WTC11 (cell line): ENCODE data around the gene IQCC. TPM values are rescaled to one million over a fixed set of nuclear protein-coding genes. Genes with fewer than 3 reads are reported as not detected.

ENCODE experiments used
- ATAC-seq: fragments of 200-7000 bp; cut with Tn5 transposase; 2 replicates; pipeline ENCODE4 v1.10.0; 2021; ENCODE audit warnings: mild to moderate bottlenecking, moderate library complexity
- CTCF ChIA-PET: fragments of 300-600 bp; sonication (Branson Sonifier 250); formaldehyde crosslinking; loops from one replicate; lab custom pipeline; 2021; ENCODE audit warnings: antibody characterized with exemption; lab: Charles Lee
- POLR2A ChIA-PET: fragments of 350-600 bp; sonication (Branson Sonifier 250); formaldehyde crosslinking; loops from one replicate; lab custom pipeline; 2021; ENCODE audit warnings: antibody characterized with exemption; lab: Charles Lee
- DNase-seq: peaks from one replicate; pipeline ENCODE4 v3.0.0; 2021; ENCODE audit warnings: low spot score
- H3K27ac Mint-ChIP-seq: 2 replicates; pipeline ENCODE4 v1.8.0; 2021; ENCODE audit warnings: mixed read lengths
- H3K27me3 Mint-ChIP-seq: 2 replicates; pipeline ENCODE4 v1.8.0; 2021; ENCODE audit warnings: low read depth, mild to moderate bottlenecking, moderate library complexity, mixed read lengths
- H3K36me3 Mint-ChIP-seq: 2 replicates; pipeline ENCODE4 v1.8.0; 2021; ENCODE audit warnings: mixed read lengths
- H3K4me1 Mint-ChIP-seq: 2 replicates; pipeline ENCODE4 v1.8.0; 2022; ENCODE audit warnings: mixed read lengths
- H3K4me3 Mint-ChIP-seq: 2 replicates; pipeline ENCODE4 v1.8.0; 2021; ENCODE audit warnings: mild to moderate bottlenecking, moderate library complexity, mixed read lengths
- H3K9me3 Mint-ChIP-seq: 2 replicates; pipeline ENCODE4 v1.8.0; 2021; ENCODE audit warnings: mixed read lengths
- ATF1 ChIP-seq: sonication (generic); formaldehyde crosslinking; IDR thresholded peaks from 2 replicates; pipeline ENCODE4 v1.8.1; 2023; ENCODE audit warnings: mild to moderate bottlenecking, moderate library complexity, missing genetic modification reagents
- EMX1 ChIP-seq: fragments of 250-450 bp; sonication (Bioruptor Pico); IDR thresholded peaks from 2 replicates; pipeline ENCODE4 v1.8.0; 2021; ENCODE audit warnings: mild to moderate bottlenecking
- ESRRA ChIP-seq: sonication (generic); formaldehyde crosslinking; IDR thresholded peaks from 2 replicates; pipeline ENCODE4 v1.8.1; 2022; ENCODE audit warnings: mild to moderate bottlenecking, missing genetic modification reagents, borderline replicate concordance
- GTF2I ChIP-seq: fragments of 250-450 bp; sonication (Bioruptor Pico); conservative IDR thresholded peaks from 2 replicates; pipeline ENCODE4 v1.4.0; 2021; ENCODE audit warnings: mild to moderate bottlenecking
- HMGA2 ChIP-seq: fragments of 250-450 bp; sonication (Bioruptor Pico); IDR thresholded peaks from 2 replicates; pipeline ENCODE4 v1.4.0; 2021; ENCODE audit warnings: mild to moderate bottlenecking, moderate library complexity
- MYBL2 ChIP-seq: sonication (generic); formaldehyde crosslinking; IDR thresholded peaks from 2 replicates; pipeline ENCODE4 v1.8.1; 2023; ENCODE audit warnings: mild to moderate bottlenecking, moderate library complexity, missing genetic modification reagents
- NFE2L1 ChIP-seq: sonication (generic); formaldehyde crosslinking; IDR thresholded peaks from 2 replicates; pipeline ENCODE4 v1.8.1; 2023; ENCODE audit warnings: missing genetic modification reagents
- NFYB ChIP-seq: sonication (generic); formaldehyde crosslinking; conservative IDR thresholded peaks from 2 replicates; pipeline ENCODE4 v1.8.0; 2022; ENCODE audit warnings: low read depth, missing genetic modification reagents
- NR2C2 ChIP-seq: sonication (generic); formaldehyde crosslinking; IDR thresholded peaks from 2 replicates; pipeline ENCODE4 v1.8.0; 2022; ENCODE audit warnings: mild to moderate bottlenecking, missing genetic modification reagents
- RELA ChIP-seq: sonication (generic); formaldehyde crosslinking; IDR thresholded peaks from 2 replicates; pipeline ENCODE4 v1.8.1; 2022; ENCODE audit warnings: missing genetic modification reagents, mild to moderate bottlenecking, borderline replicate concordance
- total RNA-seq: library from RNA; stranded (reverse); gene quantifications from 3 replicates; pipeline ENCODE4 v1.2.3, GENCODE V29; 2021
- TF ChIP-seq, protein P1 (sequence below): sonication (generic); formaldehyde crosslinking; IDR thresholded peaks from 2 replicates; pipeline ENCODE4 v1.8.1; 2023; ENCODE audit warnings: mild to moderate bottlenecking, missing genetic modification reagents, moderate library complexity
- TF ChIP-seq, protein P2 (sequence below): sonication (generic); formaldehyde crosslinking; IDR thresholded peaks from 2 replicates; pipeline ENCODE4 v1.8.0; 2022; ENCODE audit warnings: mild to moderate bottlenecking, missing genetic modification reagents
- TF ChIP-seq, protein P3 (sequence below): sonication (generic); formaldehyde crosslinking; IDR thresholded peaks from 2 replicates; pipeline ENCODE4 v1.8.0; 2022; ENCODE audit warnings: mild to moderate bottlenecking, missing genetic modification reagents
- TF ChIP-seq, protein P4 (sequence below): sonication (generic); formaldehyde crosslinking; IDR thresholded peaks from 2 replicates; pipeline ENCODE4 v1.8.0; 2022; ENCODE audit warnings: mild to moderate bottlenecking, missing genetic modification reagents
- TF ChIP-seq, protein P5 (sequence below): sonication (generic); formaldehyde crosslinking; IDR thresholded peaks from 2 replicates; pipeline ENCODE4 v1.8.1; 2023; ENCODE audit warnings: mild to moderate bottlenecking, missing genetic modification reagents, moderate library complexity
- TF ChIP-seq, protein P6 (sequence below): fragments of 200-600 bp; IDR thresholded peaks from 2 replicates; pipeline ENCODE4 v1.8.0; 2022; ENCODE audit warnings: antibody characterized with exemption
- TF ChIP-seq, protein P7 (sequence below): sonication (generic); formaldehyde crosslinking; IDR thresholded peaks from 2 replicates; pipeline ENCODE4 v1.8.0; 2023; ENCODE audit warnings: missing genetic modification reagents, mild to moderate bottlenecking, borderline replicate concordance
- TF ChIP-seq, protein P8 (sequence below): sonication (generic); formaldehyde crosslinking; conservative IDR thresholded peaks from 2 replicates; pipeline ENCODE4 v1.8.1; 2022; ENCODE audit warnings: mild to moderate bottlenecking, missing genetic modification reagents

The IQCC gene
- total RNA-seq, 1 experiment from 2014 or later, result 5.2 TPM

DNA sequence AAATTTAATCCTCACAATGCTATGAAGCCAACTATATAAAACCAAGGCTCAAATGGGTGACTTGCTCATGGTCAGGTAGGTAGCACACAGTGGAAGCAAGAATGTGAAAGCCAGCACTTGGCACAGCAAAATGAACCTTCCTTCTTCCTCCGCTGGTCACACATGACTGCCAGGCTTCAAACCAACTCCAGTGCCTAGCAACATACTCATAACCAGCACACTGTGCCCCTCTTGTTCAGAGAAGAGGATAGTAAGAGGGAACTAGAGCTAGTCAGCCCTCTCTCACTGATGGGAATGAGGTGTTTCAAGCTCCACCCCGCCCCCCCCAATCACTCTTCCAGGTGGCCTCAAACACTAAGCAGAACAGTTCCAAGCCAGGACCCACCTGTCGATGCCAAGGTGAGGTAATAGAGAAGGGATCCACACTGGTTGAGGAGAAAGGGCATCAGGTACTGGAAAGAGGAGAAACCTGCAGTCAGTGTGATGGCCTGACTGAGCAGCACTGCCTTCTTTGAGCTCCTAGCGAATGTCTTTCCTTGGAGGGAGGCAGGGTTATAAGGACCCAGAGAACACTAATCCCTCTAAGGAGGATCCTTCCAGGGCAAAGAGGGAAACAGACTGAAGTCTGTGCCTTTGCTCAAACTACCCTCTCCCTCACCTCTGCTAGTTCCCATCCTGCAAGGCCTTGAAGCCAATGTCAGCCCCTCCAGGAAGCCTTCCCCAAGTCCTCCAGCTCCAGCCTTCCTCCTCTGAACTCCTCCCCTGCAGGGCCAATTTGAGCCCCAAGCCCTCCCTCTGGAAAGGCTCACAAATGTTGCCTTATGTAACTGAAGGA lies 15.5 kb downstream of the IQCC start:
- H3K4me1 Mint-ChIP-seq, result peaks cover 13% of the 10 kb centered on the region
- CTCF ChIA-PET, result interaction anchor here (1.0 to 3.5 kb wide), 4 partner anchors 14 to 28 kb away, joined by 3 to 23 read pairs (median 6); no protein-coding TSS in a partner anchor

More for the DNA sequence above, 15.5 kb downstream of the IQCC start:
- peaks cover 12% of the 10 kb centered on the region for H3K36me3 Mint-ChIP-seq
- POLR2A ChIA-PET, result interaction anchor here (1.2 to 1.3 kb wide), 2 partner anchors 10 to 21 kb away, joined by 3 to 5 read pairs; no protein-coding TSS in a partner anchor
- TF ChIP-seq, protein P1, sequence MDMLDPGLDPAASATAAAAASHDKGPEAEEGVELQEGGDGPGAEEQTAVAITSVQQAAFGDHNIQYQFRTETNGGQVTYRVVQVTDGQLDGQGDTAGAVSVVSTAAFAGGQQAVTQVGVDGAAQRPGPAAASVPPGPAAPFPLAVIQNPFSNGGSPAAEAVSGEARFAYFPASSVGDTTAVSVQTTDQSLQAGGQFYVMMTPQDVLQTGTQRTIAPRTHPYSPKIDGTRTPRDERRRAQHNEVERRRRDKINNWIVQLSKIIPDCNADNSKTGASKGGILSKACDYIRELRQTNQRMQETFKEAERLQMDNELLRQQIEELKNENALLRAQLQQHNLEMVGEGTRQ (CRISPR knock-in tag), result no peak
- TF ChIP-seq, protein P2, sequence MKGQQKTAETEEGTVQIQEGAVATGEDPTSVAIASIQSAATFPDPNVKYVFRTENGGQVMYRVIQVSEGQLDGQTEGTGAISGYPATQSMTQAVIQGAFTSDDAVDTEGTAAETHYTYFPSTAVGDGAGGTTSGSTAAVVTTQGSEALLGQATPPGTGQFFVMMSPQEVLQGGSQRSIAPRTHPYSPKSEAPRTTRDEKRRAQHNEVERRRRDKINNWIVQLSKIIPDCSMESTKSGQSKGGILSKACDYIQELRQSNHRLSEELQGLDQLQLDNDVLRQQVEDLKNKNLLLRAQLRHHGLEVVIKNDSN (CRISPR knock-in tag), result no peak
- no peak for TF ChIP-seq ESRRA (CRISPR knock-in tag)
- TF ChIP-seq, protein P3, sequence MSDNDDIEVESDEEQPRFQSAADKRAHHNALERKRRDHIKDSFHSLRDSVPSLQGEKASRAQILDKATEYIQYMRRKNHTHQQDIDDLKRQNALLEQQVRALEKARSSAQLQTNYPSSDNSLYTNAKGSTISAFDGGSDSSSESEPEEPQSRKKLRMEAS (CRISPR knock-in tag), result no peak
- no peak for TF ChIP-seq HMGA2 (CRISPR knock-in tag)
- TF ChIP-seq, protein P4, sequence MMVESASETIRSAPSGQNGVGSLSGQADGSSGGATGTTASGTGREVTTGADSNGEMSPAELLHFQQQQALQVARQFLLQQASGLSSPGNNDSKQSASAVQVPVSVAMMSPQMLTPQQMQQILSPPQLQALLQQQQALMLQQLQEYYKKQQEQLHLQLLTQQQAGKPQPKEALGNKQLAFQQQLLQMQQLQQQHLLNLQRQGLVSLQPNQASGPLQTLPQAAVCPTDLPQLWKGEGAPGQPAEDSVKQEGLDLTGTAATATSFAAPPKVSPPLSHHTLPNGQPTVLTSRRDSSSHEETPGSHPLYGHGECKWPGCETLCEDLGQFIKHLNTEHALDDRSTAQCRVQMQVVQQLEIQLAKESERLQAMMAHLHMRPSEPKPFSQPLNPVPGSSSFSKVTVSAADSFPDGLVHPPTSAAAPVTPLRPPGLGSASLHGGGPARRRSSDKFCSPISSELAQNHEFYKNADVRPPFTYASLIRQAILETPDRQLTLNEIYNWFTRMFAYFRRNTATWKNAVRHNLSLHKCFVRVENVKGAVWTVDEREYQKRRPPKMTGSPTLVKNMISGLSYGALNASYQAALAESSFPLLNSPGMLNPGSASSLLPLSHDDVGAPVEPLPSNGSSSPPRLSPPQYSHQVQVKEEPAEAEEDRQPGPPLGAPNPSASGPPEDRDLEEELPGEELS, result no peak
- no peak for TF ChIP-seq RELA
- no peak for TF ChIP-seq MYBL2 (CRISPR knock-in tag)
- TF ChIP-seq, protein P5, sequence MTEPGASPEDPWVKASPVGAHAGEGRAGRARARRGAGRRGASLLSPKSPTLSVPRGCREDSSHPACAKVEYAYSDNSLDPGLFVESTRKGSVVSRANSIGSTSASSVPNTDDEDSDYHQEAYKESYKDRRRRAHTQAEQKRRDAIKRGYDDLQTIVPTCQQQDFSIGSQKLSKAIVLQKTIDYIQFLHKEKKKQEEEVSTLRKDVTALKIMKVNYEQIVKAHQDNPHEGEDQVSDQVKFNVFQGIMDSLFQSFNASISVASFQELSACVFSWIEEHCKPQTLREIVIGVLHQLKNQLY (CRISPR knock-in tag), result no peak
- TF ChIP-seq NR2C2 (CRISPR knock-in tag), result no peak
- no peak for TF ChIP-seq NFE2L1 (CRISPR knock-in tag)
- no peak for TF ChIP-seq GTF2I
- TF ChIP-seq ATF1 (CRISPR knock-in tag), result no peak
- TF ChIP-seq NFYB (CRISPR knock-in tag), result no peak
- TF ChIP-seq, protein P6, sequence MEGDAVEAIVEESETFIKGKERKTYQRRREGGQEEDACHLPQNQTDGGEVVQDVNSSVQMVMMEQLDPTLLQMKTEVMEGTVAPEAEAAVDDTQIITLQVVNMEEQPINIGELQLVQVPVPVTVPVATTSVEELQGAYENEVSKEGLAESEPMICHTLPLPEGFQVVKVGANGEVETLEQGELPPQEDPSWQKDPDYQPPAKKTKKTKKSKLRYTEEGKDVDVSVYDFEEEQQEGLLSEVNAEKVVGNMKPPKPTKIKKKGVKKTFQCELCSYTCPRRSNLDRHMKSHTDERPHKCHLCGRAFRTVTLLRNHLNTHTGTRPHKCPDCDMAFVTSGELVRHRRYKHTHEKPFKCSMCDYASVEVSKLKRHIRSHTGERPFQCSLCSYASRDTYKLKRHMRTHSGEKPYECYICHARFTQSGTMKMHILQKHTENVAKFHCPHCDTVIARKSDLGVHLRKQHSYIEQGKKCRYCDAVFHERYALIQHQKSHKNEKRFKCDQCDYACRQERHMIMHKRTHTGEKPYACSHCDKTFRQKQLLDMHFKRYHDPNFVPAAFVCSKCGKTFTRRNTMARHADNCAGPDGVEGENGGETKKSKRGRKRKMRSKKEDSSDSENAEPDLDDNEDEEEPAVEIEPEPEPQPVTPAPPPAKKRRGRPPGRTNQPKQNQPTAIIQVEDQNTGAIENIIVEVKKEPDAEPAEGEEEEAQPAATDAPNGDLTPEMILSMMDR, result no peak
- TF ChIP-seq, protein P7, sequence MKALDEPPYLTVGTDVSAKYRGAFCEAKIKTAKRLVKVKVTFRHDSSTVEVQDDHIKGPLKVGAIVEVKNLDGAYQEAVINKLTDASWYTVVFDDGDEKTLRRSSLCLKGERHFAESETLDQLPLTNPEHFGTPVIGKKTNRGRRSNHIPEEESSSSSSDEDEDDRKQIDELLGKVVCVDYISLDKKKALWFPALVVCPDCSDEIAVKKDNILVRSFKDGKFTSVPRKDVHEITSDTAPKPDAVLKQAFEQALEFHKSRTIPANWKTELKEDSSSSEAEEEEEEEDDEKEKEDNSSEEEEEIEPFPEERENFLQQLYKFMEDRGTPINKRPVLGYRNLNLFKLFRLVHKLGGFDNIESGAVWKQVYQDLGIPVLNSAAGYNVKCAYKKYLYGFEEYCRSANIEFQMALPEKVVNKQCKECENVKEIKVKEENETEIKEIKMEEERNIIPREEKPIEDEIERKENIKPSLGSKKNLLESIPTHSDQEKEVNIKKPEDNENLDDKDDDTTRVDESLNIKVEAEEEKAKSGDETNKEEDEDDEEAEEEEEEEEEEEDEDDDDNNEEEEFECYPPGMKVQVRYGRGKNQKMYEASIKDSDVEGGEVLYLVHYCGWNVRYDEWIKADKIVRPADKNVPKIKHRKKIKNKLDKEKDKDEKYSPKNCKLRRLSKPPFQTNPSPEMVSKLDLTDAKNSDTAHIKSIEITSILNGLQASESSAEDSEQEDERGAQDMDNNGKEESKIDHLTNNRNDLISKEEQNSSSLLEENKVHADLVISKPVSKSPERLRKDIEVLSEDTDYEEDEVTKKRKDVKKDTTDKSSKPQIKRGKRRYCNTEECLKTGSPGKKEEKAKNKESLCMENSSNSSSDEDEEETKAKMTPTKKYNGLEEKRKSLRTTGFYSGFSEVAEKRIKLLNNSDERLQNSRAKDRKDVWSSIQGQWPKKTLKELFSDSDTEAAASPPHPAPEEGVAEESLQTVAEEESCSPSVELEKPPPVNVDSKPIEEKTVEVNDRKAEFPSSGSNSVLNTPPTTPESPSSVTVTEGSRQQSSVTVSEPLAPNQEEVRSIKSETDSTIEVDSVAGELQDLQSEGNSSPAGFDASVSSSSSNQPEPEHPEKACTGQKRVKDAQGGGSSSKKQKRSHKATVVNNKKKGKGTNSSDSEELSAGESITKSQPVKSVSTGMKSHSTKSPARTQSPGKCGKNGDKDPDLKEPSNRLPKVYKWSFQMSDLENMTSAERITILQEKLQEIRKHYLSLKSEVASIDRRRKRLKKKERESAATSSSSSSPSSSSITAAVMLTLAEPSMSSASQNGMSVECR (CRISPR knock-in tag), result no peak
- TF ChIP-seq, protein P8, sequence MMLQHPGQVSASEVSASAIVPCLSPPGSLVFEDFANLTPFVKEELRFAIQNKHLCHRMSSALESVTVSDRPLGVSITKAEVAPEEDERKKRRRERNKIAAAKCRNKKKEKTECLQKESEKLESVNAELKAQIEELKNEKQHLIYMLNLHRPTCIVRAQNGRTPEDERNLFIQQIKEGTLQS (CRISPR knock-in tag), result no peak
- TF ChIP-seq EMX1 (CRISPR knock-in tag), result no peak
- TF ChIP-seq, all 79 proteins: peak for 0
- Mint-ChIP-seq H3K27ac (peak overlapping the region; percentile 87), H3K27me3 (no peaks in the 10 kb centered on the region), H3K9me3 (no peaks in the 10 kb centered on the region), H3K4me3 (peak overlapping the region; percentile 95)
- ATAC-seq (no peak), DNase-seq (no peak)
